Stimulated activated CD4-positive, alpha-beta T cell treated with anti-CD3 and anti-CD28 coated beads, TNF-alpha, amount 100 ng/mL, for 1 hour (primary cell): ENCODE results near the gene BTBD9.

Source experiments
- DNase-seq, 3 donors: peaks; one replicate each; pipeline ENCODE4 v3.0.0-alpha.2; 2020; ENCODE audit warnings: low read depth in 3 of 3, low spot score in 1 of 3

The BTBD9 gene

DNA sequence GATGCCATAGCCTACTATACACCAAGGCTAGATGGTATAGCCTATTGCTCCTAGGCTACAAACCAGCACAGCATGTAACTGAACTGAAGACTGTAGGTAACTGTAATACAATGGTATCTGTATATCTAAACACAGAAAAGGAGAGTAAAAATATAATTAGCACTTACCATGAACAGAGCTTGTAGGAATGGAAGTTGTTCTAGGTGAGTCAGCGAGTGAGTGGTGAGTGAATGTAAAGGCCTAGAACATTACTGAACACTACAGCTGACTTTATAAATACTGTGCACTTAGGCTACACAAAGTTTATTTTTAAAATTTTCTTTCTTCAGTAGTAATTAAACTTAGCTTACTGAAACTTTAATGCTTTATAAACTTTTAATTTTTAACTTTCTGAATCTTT lies 129.5 kb downstream of the BTBD9 start:
- no peak for DNase-seq

DNA sequence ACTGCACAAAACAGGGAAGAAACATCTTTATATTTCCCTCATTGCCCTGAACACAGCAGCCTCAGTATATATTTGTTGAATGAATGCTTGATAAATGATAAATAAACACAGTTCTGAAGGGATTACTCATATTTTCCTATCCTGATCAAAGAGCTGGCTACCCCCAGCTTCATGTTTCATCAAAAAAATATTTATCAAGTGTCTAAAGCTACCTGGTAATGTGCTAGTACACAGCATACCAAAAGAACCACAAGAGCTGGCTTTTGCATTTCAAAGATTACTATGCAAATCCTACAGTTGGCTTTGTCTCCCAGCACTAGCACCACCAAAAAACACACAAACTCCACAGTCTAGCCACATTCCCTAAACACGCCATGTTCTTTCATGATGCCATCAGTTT lies 130.0 kb downstream of the BTBD9 start:
- no peak for DNase-seq

DNA sequence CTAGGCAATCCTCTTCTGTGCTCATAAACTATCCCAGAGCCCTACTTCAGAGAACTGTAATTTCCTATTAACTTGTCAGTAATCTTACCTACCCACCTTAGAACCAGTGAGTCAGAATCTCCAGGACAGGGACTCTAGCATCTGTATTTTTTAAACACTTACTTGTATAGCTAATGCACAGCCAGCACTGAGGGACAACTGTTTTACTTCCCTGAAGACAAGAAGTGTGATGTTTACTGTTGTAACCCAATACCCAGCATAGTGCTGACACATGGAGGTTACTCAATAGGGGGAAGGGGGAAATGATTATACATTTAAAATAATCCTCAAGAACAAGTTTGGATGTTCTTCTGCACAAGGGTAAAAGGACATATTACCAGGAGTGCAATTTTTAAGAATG lies 130.8 kb downstream of the BTBD9 start:
- no peak for DNase-seq

DNA sequence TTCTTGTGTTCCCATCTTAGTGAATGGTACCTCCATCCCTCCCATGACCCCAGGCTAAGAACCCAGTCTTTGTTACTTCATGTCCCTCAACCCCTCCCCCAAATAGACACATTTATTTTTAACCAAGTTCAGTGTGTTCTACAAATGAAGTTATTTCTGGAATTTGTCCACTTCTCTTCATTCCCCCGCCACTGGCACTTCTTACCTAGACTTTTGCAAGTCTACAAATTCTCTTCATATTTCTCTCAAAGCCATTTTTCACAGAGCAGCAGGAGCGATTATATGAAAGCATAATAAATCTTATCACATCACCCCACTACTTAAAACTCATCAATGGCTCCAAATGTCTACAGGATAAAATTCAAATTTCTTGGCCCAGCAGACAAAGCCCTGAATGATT lies 131.4 kb downstream of the BTBD9 start:
- no peak for DNase-seq

DNA sequence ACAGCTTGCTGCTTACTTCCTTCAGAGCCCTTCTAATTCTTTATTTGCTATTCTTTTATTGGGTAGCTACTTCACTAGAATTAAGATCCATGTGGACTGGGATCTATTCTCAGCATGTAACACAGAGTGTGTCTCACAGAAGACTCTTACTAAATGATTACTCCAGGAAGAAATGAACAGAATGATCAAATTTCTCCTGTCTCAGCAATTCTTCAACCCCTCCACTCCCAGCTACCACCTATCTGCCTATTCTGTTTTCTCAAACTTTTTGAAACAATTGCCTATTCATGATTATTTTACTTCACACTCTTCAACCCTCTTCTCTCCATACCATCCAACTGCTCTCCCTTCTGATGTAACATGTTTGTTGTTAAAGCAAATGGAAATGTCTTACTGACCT lies 132.6 kb downstream of the BTBD9 start:
- DNase-seq, result no peak

DNA sequence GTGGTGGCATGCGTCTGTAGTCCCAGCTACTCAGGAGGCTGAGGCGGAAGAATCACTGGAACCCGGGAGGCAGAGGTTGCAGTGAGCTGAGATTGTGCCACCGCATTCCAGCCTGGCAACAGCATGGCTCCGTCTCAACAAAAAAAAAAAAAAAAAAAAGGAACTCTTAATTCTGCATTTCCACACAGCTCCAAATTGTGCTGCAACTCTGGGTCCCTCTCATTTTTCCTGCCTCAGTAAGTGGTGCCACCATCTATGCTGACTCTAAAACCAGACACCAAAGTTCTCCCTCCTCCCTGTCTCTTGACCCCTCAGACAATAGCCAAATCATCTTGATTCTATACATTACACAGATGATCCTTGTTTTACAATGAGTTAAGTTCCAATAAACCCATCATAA lies 133.9 kb downstream of the BTBD9 start:
- DNase-seq, result no peak

DNA sequence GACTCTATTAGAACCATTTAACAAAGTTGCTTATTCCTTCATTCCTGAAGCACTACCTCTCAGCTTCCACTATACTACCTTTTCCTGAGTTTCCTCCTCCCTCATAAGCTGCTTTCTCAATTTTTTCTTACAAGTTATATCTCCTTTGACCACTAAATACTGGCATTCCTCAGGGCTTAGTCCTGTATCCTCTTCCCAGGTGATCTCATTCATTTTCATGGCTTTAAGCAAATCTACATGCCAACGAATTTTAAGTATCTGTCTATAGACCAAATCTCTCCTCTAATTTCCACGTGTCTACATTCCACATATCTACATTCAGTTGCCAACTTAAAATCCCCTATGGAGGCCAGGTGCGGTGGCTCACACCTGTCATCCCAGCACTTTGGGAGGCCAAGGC lies 134.7 kb downstream of the BTBD9 start:
- no peak for DNase-seq

DNA sequence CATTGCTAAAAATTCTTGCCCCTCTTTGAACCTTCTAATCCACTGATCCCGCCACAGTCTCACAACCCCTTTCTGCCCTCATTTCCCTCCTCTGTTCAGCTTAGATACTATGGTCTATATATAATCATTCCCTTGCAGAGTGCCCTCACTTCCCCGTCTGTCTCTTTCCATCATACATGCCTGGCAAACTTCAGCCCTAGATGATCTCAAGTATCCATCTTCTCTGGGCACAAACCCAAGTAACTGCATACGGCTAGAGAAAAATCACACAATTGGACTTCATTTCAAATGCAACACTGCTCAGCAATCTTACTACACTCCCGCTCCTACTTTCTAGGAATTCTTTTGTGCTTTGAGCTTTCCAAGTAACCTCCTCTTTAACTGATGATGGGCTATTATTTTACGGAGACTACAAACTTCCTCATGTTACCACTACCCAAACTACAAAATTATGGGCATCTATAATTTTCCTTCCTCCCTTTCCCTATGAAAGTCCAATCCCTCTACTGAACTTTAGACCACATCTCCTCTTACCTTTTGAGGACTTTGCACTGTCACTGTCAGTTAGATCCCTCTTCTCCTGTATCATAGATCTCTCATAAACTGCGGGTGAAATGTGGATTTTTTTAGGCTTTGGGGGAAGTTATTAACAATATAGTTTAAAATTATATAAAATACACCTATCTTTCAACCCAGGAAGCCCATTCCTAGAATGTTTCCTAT lies 135.6 kb downstream of the BTBD9 start:
- no peak for DNase-seq

DNA sequence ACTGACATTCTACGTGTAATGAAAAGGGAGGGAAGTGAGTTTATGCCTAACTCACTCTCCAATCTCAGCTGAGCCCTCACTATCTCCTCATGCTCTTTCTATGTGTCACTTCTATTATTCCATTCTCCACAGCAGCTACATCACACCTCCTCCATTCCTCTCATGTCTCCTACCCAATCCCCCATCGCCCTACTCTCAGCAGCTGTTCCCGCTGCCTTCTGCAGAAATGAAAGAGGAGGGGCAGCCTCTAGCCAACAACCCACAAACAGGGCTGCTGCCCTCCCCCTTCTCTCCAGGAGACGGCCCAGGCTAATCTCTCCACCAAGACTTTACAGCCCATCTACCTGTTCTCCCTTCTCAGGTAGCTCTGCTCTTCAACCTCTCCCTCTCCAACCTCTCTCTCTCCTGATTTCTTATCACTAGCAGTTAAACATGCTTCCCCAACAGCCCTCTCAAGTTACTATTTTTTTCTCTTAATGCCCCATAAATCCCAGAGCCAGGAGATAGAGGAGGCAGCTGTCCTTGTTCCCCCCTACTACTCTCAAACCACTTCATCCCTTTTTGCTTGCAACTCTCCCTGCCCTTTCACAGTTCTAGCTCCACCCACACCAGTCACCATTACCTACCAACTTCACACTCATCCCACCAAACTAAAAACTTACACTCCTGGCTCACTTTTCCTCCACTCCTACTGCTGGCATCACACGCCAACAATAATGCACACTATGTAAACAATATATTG lies 136.5 kb downstream of the BTBD9 start:
- no peak for DNase-seq

DNA sequence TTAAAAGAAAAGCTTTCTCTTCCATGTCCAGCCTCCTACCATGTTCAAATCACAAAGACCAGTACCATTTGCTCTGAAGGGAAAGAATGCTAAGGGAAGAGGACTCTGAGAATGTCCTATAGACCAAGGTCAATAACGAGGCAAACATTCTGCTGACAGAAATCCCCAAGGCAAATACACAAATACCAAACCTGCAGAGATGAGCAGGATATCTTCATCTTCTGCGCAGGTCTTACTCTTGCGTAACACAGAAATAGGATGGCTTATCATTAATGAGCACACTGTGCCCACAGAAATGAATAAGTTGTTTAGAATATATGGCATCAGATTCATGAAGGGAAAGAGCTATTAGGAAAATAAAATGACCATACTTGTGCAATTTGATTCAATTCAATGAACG lies 137.3 kb downstream of the BTBD9 start:
- DNase-seq, result no peak

DNA sequence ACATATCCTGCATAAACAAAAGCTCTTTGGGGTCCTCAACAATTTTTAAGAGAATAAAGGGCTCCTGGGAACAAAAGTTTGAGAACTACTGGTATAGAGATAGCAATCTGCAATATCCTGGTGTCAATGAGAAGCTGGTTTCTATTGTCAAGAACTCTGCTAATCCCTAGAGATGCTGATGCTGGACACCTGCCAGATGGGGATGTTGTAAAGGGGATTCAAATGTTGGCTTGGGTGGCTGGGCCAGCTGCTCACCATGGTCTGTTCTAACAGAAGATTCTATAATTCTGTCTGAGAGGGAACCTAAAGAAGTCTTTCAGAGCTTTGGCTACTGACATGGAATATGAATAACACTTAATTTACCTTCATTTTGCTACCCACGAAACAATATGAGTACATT lies 137.8 kb downstream of the BTBD9 start:
- DNase-seq, result no peak

DNA sequence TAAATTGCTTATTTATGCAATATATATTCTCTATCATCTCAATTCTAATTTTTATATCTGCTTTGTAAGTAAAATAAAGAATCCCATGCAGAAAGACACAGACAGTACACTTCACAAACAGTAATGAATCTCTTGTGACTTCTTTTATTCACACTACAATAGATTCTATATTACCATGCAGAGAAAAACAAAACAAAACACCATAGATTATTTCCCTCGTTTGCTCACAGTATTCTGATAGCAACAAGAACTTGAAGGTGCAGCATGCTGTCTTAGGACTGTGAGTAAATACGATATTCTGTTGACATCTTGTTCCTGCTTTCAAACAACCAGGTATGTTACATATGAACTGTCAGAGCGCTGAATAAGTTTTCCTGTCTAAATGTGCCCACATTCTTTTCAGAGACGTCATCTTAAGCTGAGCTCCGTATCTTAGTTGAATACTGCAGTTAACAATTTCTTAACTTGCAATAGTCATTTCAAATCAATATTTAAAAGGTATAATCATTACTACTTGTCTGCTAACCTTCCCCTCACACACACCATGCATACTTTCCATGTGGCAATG lies 140.1 kb downstream of the BTBD9 start:
- DNase-seq, result no peak

DNA sequence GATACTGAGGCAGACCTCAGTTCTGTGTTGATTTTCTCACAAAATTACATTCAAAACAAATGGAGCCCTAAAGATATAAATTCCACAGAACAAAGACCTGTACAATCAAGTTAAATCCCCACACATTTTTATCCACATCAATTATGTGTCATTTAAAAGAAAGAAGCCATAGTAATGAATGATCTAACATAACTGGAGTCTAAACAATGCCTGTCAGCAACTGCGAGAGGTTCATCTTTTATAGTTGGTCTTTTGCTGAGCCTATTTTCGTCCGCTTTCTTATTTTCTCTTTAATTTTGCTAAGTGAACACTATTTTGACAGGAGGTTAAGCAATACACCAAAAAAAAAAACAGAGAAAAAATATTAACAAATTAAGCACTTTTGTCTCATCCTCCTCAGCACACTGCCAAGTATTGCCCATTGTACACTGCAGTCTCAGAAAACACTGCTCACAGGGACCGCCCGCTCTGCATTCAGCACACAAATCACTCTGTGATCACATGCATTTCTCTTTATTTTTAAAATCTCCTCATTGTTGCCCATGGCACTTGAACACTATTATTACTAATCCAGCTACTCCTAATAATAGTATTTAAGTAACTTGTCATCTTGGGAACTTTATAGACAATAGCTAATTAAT lies 140.8 kb downstream of the BTBD9 start:
- DNase-seq, result no peak

DNA sequence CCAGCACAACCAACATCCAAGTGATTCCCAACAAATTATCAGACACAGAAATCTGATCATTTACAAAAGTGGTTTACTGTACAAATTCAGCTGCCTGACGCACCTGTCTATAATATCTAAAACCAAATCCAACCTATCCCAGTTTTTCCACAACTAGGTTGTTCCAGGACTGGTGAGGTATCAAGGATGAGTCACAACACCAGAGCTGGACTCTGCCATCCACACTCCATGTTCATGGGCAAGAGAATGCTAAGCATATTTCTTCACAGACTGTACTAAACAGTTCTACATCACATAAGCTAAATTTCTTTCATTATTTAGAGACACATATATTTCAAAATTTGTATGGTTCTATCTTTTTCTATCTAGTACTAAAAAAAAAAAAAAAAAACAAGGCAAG lies 141.6 kb downstream of the BTBD9 start:
- no peak for DNase-seq

DNA sequence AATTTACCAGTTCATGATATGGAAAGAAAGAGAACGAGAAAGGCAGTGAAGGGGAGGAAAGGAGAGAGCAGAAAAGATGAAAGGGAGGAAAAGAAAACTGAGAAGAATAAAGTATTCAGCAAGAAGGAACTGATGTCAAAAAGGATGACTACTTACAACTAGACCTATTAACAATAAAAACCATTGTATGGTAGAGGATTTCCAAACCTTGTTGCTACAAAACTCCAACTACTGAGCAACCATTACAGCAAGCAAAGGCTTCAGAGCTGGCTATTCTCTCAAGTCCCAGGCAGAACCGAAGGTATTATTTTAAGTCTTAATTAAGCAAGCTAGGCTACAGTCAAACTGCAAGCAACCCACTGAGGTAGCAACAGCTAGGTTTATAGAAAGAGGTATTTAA lies 142.2 kb downstream of the BTBD9 start:
- DNase-seq, result no peak

DNA sequence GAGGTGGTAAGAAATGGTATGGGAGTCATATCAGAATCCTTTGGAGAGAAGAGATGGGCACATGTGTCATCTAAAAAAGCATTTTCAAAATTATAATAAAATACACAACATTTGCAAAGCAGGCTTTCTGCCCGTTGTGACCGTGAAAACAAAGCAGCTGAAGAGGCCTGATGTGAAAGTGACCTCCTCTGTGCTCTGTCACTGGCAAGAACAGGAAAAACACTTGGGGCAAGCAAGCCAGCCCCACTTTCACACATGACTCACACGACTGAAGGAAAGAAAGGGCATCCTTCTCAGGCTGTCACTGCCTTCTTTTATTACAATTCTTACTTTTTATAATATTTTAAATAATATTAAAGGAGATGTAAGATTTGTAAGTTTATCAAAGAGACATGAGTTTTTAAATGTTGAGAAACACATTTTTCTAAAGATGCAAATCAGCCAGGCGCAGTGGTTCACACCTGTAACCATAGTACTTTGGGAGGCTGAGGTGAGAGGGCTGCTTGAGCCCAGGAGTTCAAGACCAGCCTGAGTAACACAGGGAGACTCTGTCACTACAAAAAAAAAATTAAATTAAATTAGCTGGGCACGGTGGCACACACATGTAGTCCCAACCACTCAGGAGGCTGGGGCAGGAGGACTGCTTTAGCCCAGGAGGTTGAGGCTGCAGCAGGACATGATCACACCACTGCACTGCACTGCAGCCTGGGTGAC lies 143.7 kb downstream of the BTBD9 start:
- DNase-seq, result no peak

DNA sequence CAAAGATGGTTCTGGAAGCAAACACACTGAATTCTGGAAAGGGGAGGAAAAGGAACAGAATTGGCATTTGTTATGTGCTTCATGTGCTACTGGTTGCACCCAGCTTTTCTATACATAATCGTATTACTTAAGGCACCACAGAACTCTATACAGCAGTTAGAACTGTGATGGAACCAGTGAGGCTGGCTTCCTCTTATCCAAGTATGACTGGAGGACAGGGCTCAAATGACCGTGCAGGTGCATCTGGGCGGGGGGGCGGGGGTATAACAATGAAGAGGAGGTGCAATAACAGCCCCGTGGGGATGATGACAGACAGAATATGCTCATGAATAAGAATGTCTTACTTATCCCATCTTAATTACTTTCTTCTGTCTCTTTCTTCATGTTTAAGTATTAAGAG lies 144.2 kb downstream of the BTBD9 start:
- no peak for DNase-seq

DNA sequence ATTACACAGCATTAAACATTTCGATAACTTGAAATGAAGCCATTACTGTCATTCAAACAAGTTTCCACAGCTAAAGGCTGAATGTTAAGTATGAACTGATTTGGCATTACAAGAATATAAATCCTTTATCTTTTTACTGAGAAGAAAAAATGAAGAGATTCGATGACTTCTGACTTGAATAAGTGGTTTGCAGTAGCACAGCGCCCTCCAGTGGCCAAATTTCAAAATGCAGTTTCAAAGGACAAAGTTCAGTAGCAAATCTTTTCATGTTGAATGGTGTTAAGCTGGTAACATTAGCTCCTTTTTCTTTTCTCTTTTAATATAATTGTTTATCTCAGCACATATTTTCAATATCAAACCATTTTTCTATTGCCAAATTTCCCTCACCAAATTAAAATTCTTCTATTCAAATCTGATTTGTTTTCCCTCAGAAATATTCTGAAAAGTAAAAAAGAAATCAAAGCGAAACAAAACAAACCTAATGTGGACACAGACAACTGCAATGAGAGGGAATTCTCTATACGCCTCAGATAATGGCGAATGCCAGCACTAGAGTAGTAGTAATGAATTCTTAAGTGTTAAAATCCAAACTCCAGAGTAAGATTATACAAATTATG lies 145.7 kb downstream of the BTBD9 start:
- peak; percentile 39 to 66 (median 62) for DNase-seq

DNA sequence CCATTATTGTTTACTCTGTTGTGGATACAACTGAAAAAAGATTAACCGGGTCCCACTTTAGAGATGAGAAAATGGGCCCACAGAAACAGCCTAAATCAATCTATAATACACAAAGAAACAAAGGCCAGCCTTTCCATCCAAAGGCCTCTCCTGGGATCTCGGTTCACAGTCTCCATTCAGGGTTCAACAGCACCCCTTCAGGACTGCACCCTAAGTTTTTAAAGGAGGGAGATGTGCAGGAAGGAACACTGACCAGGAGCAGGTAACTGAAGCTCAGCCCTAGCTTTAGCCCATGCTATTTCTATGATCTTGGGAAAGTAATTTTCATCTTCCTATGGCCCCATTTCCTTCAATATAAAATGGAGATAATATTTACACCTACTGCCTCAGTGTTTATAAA lies 147.7 kb downstream of the BTBD9 start:
- DNase-seq, result no peak

DNA sequence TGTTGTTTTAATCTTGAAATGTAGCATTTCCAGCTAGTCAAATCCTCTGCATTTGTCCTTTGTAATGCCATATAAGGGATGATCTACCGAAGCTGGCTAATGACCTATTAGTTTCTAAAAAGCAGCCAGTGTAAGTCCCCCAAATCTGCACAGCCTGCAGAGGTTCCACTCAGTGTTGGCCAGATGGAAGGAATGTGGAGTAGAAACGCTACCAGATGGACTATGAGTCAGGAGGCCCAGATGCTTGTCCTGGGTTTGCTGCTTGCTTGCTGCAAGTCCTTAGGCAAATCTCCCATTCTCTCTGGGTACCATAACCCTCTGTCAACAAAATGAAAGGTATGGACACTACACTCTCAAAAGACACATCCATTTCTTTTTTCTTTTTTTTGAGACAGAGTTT lies 149.8 kb downstream of the BTBD9 start:
- no peak for DNase-seq

DNA sequence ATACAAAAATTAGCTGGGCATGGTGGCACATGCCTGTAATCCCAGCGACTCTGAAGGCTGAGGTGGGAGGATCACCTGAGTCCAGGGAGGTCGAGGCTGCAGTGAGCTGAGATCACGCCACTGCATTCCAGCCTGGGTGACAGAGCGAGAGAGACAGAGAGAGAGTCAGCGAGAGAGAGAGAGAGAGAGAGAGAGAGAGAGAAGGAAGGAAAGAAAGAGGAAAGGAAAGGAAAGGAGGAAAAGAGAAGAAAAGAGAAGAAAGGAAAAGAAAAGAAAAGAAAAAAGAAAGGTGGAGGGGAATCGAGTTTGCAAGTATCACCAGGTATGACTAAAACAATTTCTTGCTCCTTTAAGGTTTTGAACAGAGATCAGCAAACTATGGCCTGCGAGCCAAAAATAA lies 152.3 kb downstream of the BTBD9 start:
- DNase-seq, result no peak
